GM12878 (cell line): ENCODE measurements around the gene LRFN2. TPM values are rescaled to one million over a fixed set of nuclear protein-coding genes. Genes with fewer than 3 reads are reported as not detected.

Experiments
- ATAC-seq: fragments of 200-7000 bp; cut with Tn5 transposase; 3 replicates; pipeline ENCODE4 v1.9.1; 2020; ENCODE audit warnings: mild to moderate bottlenecking, moderate library complexity
- BruUV-seq: library from RNA; stranded (reverse); fragments of 400-500 nt; replicated peaks from 2 replicates; lab custom pipeline; 2021; lab: Mats Ljungman, UMichigan
- CTCF ChIA-PET: fragments of 300-600 bp; sonication (Branson Sonifier 250); formaldehyde crosslinking; extraction: SDS; loops from one replicate; lab custom pipeline; 2021; ENCODE audit warnings: inconsistent platforms; lab: Yijun Ruan, JAX
- POLR2A ChIA-PET: fragments of 350-600 bp; formaldehyde crosslinking; extraction: SDS; loops from one replicate; lab custom pipeline; 2021; ENCODE audit warnings: inconsistent platforms; lab: Charles Lee
- RAD21 ChIA-PET: fragments of 300-600 bp; sonication (Branson Sonifier 250); formaldehyde crosslinking; loops from one replicate; lab custom pipeline; 2023; ENCODE audit warnings: antibody characterized with exemption; ENCODE audit not compliant: unreplicated experiment; lab: Charles Lee
- SMC1A ChIA-PET: fragments of 300-600 bp; sonication (Branson Sonifier 250); formaldehyde crosslinking; loops from one replicate; lab custom pipeline; 2023; ENCODE audit not compliant: unreplicated experiment, uncharacterized antibody; lab: Charles Lee
- DNase-seq: peaks from one replicate; pipeline ENCODE4 v3.0.0-alpha.2; 2011; ENCODE audit warnings: low read depth, low spot score
- FAIRE-seq: peaks from 3 replicates; lab custom pipeline; 2011; peaks lifted over from hg19 to GRCh38; lab: Jason Lieb, UNC
- H2AFZ ChIP-seq: 2 replicates; pipeline ENCODE4 v1.6.0; 2011; ENCODE audit warnings: low read depth, low read length, control low read depth; ENCODE audit not compliant: control insufficient read depth
- H3K27ac ChIP-seq: 2 replicates; pipeline ENCODE4 v1.5.1; 2011; ENCODE audit warnings: control low read depth; ENCODE audit not compliant: control insufficient read depth, insufficient read depth
- H3K27me3 ChIP-seq, 2 experiments: replicated peaks in 1 of 2; 2 replicates each; pipeline versions ENCODE4 v1.6.0 to v1.6.1; 2011; ENCODE audit warnings: low read length in 1 of 2; ENCODE audit not compliant: control insufficient read depth in 2 of 2, insufficient read depth in 2 of 2
- H3K36me3 ChIP-seq, 2 experiments: 2 replicates each; pipeline ENCODE4 v1.5.1; 2011; ENCODE audit warnings: low read length in 1 of 2; ENCODE audit not compliant: control insufficient read depth in 2 of 2, insufficient read depth in 2 of 2
- H3K4me1 ChIP-seq: 2 replicates; pipeline ENCODE4 v1.6.1; 2011; ENCODE audit warnings: mild to moderate bottlenecking, low read length, moderate library complexity, mixed read lengths; ENCODE audit not compliant: control insufficient read depth, insufficient read depth
- H3K4me2 ChIP-seq: 2 replicates; pipeline ENCODE4 v1.6.0; 2011; ENCODE audit warnings: control low read depth; ENCODE audit not compliant: control insufficient read depth, insufficient read depth
- H3K4me3 ChIP-seq: fragments of 200-600 bp; sonication (generic); 2 replicates; pipeline ENCODE4 v1.5.1; 2016
- H3K79me2 ChIP-seq: 2 replicates; pipeline ENCODE4 v1.6.0; 2011; ENCODE audit warnings: low read length; ENCODE audit not compliant: control insufficient read depth, insufficient read depth
- H3K9ac ChIP-seq: 2 replicates; pipeline ENCODE4 v1.8.0; 2011; ENCODE audit warnings: low read length, control low read depth, mixed read lengths; ENCODE audit not compliant: control insufficient read depth, insufficient read depth
- H3K9me3 ChIP-seq: replicated peaks from 3 replicates; pipeline ENCODE4 v1.5.1; 2011; ENCODE audit warnings: mild to moderate bottlenecking, low read length; ENCODE audit not compliant: control insufficient read depth, insufficient read depth
- H4K20me1 ChIP-seq: 2 replicates; pipeline ENCODE4 v1.6.0; 2011; ENCODE audit not compliant: control insufficient read depth, insufficient read depth
- ATF7 ChIP-seq: fragments of 450-650 bp; IDR thresholded peaks from 2 replicates; pipeline ENCODE4 v1.6.1; 2016; ENCODE audit warnings: low read depth, mild to moderate bottlenecking
- BACH1 ChIP-seq: fragments of 450-650 bp; IDR thresholded peaks from 2 replicates; pipeline ENCODE4 v1.6.1; 2017; ENCODE audit warnings: mild to moderate bottlenecking, borderline replicate concordance
- FOXM1 ChIP-seq: IDR thresholded peaks from 2 replicates; pipeline ENCODE4 v1.6.1; 2012; ENCODE audit warnings: low read depth, mild to moderate bottlenecking, inconsistent platforms, low read length, moderate library complexity
- IKZF1 ChIP-seq: fragments of 450-650 bp; conservative IDR thresholded peaks from 2 replicates; pipeline ENCODE4 v1.6.1; 2017; ENCODE audit warnings: antibody characterized with exemption, mild to moderate bottlenecking
- POU2F2 ChIP-seq: IDR thresholded peaks from 3 replicates; pipeline ENCODE4 v1.6.1; 2011; ENCODE audit warnings: low read depth, mild to moderate bottlenecking, low read length, borderline replicate concordance
- RAD21 ChIP-seq: IDR thresholded peaks from 2 replicates; pipeline ENCODE4 v1.6.1; 2011; ENCODE audit warnings: mild to moderate bottlenecking, low read depth, low read length, moderate library complexity; ENCODE audit not compliant: insufficient read depth
- STAT3 ChIP-seq: IDR thresholded peaks from 2 replicates; pipeline ENCODE4 v1.6.1; 2011; ENCODE audit warnings: low read depth, low read length, improper control_type of control experiment
- TAF1 ChIP-seq: IDR thresholded peaks from 2 replicates; pipeline ENCODE4 v1.6.1; 2011; ENCODE audit warnings: mild to moderate bottlenecking, low read depth, low read length, borderline replicate concordance
- TBL1XR1 ChIP-seq: IDR thresholded peaks from 2 replicates; pipeline ENCODE4 v1.6.1; 2012; ENCODE audit warnings: low read depth, low read length, improper control_type of control experiment
- TCF7 ChIP-seq: IDR thresholded peaks from 2 replicates; pipeline ENCODE4 v1.6.1; 2014; ENCODE audit warnings: antibody characterized with exemption, borderline replicate concordance
- ZSCAN29 ChIP-seq: fragments of 450-650 bp; IDR thresholded peaks from 2 replicates; pipeline ENCODE4 v1.6.1; 2017; ENCODE audit warnings: mild to moderate bottlenecking, moderate library complexity
- WGBS: methylation state at CpG from one replicate; pipeline ENCODE4 v1.1.6; 2016; ENCODE audit warnings: low lambda C conversion rate; ENCODE audit not compliant: insufficient replicate concordance, insufficient coverage; ENCODE audit errors: missing lambda C conversion rate; 5-methylcytosine and 5-hydroxymethylcytosine counted together
- in situ Hi-C: fragments of 300-500 bp; cut with MboI; formaldehyde crosslinking; loops from 9 replicates; pipeline ENCODE4 v1.14.3; 2018; ENCODE audit warnings: mixed read lengths
- intact Hi-C: fragments of 100-400 bp; cut with micrococcal nuclease; formaldehyde crosslinking; loops from one replicate; pipeline ENCODE4 v1.14.2; 2022; ENCODE audit not compliant: unreplicated experiment
- polyA plus RNA-seq, 11 experiments: library from polyadenylated mRNA; depleted of rRNA in 4 of 11; unstranded in 6 of 11; stranded (reverse) in 5 of 11; fragments of >200 nt; fragmentation: Nextera tagmentation in 4 of 11; fragmentation: Illumina TruSeq in 1 of 11; extraction: Ambion mirVana in 4 of 11; extraction: Trizol in 1 of 11; gene quantifications; 1 replicate in 1 of 11; 2 replicates in 10 of 11; pipeline versions ENCODE4 v1.2.1 to v1.2.3, GENCODE V29; 2011 to 2016; ENCODE audit warnings: inconsistent platforms in 2 of 11, missing spikeins in 2 of 11, low read depth in 1 of 11
- total RNA-seq, 4 experiments: library from RNA; depleted of rRNA in 3 of 4; stranded (reverse); fragments of >200 nt in 3 of 4; fragmentation: Illumina TruSeq in 1 of 4; extraction: Trizol in 1 of 4; gene quantifications; 2 replicates each; pipeline versions ENCODE4 v1.2.1 to v1.2.3, GENCODE V29; 2013 to 2021
- TF ChIP-seq, protein P1 (sequence below): fragments of 450-650 bp; IDR thresholded peaks from 2 replicates; pipeline ENCODE4 v1.6.1; 2017; ENCODE audit warnings: low read depth, mild to moderate bottlenecking, moderate library complexity
- TF ChIP-seq, protein P2 (sequence below): fragments of 450-650 bp; formaldehyde crosslinking; IDR thresholded peaks from 2 replicates; pipeline ENCODE4 v1.4.0; 2022; ENCODE audit warnings: mild to moderate bottlenecking, moderate library complexity
- TF ChIP-seq, protein P3 (sequence below): fragments of 450-650 bp; IDR thresholded peaks from 2 replicates; pipeline ENCODE4 v1.6.1; 2017; ENCODE audit warnings: mild to moderate bottlenecking

Gene LRFN2
- total and polyA plus RNA-seq, 10 of the 15 experiments (the other 5 are each of a cell fraction or from before 2014, with no cell fraction given) = not detected

DNA sequence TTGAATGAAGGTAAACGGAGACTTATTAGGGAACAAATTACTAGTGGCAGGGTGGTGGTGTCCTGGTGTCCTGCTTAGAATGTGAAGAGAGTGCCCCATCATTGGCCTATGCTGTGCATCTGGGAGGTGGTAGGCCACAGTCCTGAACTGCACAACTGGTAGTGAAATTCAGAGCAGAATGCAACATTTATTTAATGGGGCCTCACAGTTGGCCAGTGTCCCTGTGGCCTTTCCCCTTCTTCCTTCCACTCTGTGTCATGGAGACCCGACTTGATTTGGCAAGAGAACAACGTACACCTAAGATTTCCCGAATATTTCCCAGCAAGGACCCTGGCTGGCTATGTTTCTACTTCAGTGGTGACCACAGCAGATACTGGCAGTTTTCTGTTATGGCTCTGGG is 206.9 kb downstream of the LRFN2 start:
- Histone ChIP-seq H3K27ac (no peak overlapping the region), H3K4me1 (no peaks in the 10 kb centered on the region), H3K4me3 (no peak overlapping the region), H3K27me3 (no peaks in the 10 kb centered on the region), H3K9me3 (no peaks in the 10 kb centered on the region), H3K79me2 (no peaks in the 10 kb centered on the region)
- CTCF ChIA-PET = no interaction called here
- FAIRE-seq (no peak), ATAC-seq (no peak)
- RAD21 ChIA-PET = no interaction called here
- SMC1A ChIA-PET = interaction anchor here (0.8 kb wide), 1 partner anchor 7 kb away, joined by 3 read pairs; no protein-coding TSS in a partner anchor
- in situ Hi-C loops = no loop called here
- TF ChIP-seq STAT3 (no peak), ZSCAN29 (no peak), TCF7 (no peak), TBL1XR1 (no peak), TAF1 (no peak), BACH1 (no peak), IKZF1 (no peak), ATF7 (no peak), POU2F2 (no peak), FOXM1 (no peak), RAD21 (no peak)
- TF ChIP-seq, protein P1, sequence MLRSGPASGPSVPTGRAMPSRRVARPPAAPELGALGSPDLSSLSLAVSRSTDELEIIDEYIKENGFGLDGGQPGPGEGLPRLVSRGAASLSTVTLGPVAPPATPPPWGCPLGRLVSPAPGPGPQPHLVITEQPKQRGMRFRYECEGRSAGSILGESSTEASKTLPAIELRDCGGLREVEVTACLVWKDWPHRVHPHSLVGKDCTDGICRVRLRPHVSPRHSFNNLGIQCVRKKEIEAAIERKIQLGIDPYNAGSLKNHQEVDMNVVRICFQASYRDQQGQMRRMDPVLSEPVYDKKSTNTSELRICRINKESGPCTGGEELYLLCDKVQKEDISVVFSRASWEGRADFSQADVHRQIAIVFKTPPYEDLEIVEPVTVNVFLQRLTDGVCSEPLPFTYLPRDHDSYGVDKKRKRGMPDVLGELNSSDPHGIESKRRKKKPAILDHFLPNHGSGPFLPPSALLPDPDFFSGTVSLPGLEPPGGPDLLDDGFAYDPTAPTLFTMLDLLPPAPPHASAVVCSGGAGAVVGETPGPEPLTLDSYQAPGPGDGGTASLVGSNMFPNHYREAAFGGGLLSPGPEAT = no peak
- TF ChIP-seq, protein P2, sequence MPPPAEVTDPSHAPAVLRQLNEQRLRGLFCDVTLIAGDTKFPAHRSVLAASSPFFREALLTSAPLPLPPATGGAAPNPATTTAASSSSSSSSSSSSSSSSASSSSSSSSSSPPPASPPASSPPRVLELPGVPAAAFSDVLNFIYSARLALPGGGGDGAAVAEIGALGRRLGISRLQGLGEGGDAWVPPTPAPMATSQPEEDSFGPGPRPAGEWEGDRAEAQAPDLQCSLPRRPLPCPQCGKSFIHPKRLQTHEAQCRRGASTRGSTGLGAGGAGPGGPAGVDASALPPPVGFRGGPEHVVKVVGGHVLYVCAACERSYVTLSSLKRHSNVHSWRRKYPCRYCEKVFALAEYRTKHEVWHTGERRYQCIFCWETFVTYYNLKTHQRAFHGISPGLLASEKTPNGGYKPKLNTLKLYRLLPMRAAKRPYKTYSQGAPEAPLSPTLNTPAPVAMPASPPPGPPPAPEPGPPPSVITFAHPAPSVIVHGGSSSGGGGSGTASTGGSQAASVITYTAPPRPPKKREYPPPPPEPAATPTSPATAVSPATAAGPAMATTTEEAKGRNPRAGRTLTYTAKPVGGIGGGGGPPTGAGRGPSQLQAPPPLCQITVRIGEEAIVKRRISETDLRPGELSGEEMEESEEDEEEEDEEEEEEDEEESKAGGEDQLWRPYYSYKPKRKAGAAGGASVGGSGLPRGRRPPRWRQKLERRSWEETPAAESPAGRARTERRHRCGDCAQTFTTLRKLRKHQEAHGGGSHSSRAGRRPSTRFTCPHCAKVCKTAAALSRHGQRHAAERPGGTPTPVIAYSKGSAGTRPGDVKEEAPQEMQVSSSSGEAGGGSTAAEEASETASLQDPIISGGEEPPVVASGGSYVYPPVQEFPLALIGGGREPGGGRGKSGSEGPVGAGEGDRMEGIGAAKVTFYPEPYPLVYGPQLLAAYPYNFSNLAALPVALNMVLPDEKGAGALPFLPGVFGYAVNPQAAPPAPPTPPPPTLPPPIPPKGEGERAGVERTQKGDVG (CRISPR knock-in tag) = no peak
- TF ChIP-seq, protein P3, sequence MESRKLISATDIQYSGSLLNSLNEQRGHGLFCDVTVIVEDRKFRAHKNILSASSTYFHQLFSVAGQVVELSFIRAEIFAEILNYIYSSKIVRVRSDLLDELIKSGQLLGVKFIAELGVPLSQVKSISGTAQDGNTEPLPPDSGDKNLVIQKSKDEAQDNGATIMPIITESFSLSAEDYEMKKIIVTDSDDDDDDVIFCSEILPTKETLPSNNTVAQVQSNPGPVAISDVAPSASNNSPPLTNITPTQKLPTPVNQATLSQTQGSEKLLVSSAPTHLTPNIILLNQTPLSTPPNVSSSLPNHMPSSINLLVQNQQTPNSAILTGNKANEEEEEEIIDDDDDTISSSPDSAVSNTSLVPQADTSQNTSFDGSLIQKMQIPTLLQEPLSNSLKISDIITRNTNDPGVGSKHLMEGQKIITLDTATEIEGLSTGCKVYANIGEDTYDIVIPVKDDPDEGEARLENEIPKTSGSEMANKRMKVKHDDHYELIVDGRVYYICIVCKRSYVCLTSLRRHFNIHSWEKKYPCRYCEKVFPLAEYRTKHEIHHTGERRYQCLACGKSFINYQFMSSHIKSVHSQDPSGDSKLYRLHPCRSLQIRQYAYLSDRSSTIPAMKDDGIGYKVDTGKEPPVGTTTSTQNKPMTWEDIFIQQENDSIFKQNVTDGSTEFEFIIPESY = no peak
- TF ChIP-seq, all 136 proteins: peak for 0
- no peaks in the 10 kb centered on the region for H3K36me3 ChIP-seq
- no peaks in the 10 kb centered on the region for H4K20me1 ChIP-seq
- BruUV-seq = no TSS peak
- no peak overlapping the region for H3K9ac ChIP-seq
- no peak overlapping the region for H2AFZ ChIP-seq
- POLR2A ChIA-PET = no interaction called here
- DNase-seq = no peak
- intact Hi-C loops = no loop called here
- H3K4me2 ChIP-seq = no peak overlapping the region
- 0% methylated on average over 4 of the region's 4 CpGs for WGBS
